Calu3 (cell line): Measurements from ENCODE around the gene MIEF1. TPM values are rescaled to one million over a fixed set of nuclear protein-coding genes. Genes with fewer than 3 reads are reported as not detected.

ENCODE experiments used
- BruUV-seq: library from RNA; stranded (reverse); fragments of 400-500 nt; replicated peaks from 2 replicates; lab custom pipeline; 2021; lab: Mats Ljungman, UMichigan
- CTCF ChIA-PET: fragments of 300-600 bp; sonication (Branson Sonifier 250); formaldehyde crosslinking; loops from one replicate; lab custom pipeline; 2022; ENCODE audit warnings: antibody characterized with exemption; lab: Charles Lee
- DNase-seq: peaks from one replicate; pipeline ENCODE4 v3.0.0; 2022
- H3K27ac Mint-ChIP-seq: one replicate; pipeline ENCODE4 v1.8.0; 2022; ENCODE audit warnings: mixed read lengths; ENCODE audit not compliant: unreplicated experiment
- H3K27me3 Mint-ChIP-seq: one replicate; pipeline ENCODE4 v1.8.0; 2022; ENCODE audit warnings: mixed read lengths; ENCODE audit not compliant: unreplicated experiment
- H3K36me3 Mint-ChIP-seq: one replicate; pipeline ENCODE4 v1.8.0; 2022; ENCODE audit warnings: mild to moderate bottlenecking, moderate library complexity, mixed read lengths; ENCODE audit not compliant: insufficient read depth, unreplicated experiment
- H3K4me1 Mint-ChIP-seq: one replicate; pipeline ENCODE4 v1.8.0; 2022; ENCODE audit warnings: mild to moderate bottlenecking, low read depth, mixed read lengths; ENCODE audit not compliant: unreplicated experiment
- H3K4me3 Mint-ChIP-seq: one replicate; pipeline ENCODE4 v1.8.0; 2022; ENCODE audit warnings: mild to moderate bottlenecking, low read depth, moderate library complexity, mixed read lengths; ENCODE audit not compliant: unreplicated experiment
- H3K9me3 Mint-ChIP-seq: one replicate; pipeline ENCODE4 v1.8.0; 2022; ENCODE audit warnings: low read depth, mixed read lengths; ENCODE audit not compliant: unreplicated experiment
- intact Hi-C: fragments of 100-400 bp; cut with micrococcal nuclease; formaldehyde crosslinking; loops from one replicate; pipeline ENCODE4 v1.10.0; 2022; ENCODE audit not compliant: unreplicated experiment
- total RNA-seq: library from RNA; stranded (reverse); gene quantifications from 2 replicates; pipeline ENCODE4 v1.2.3, GENCODE V29; 2022
- TF ChIP-seq, protein P1 (sequence below): fragments of 200-600 bp; IDR thresholded peaks from one replicate; pipeline ENCODE4 v1.8.0; 2022; ENCODE audit warnings: antibody characterized with exemption; ENCODE audit not compliant: unreplicated experiment

MIEF1 gene
- total RNA-seq, 1 experiment from 2014 or later: 39.2 TPM

GRCh38 chr22:39558254-39558727 is 56.2 kb downstream of the MIEF1 start:
- Mint-ChIP-seq H3K27ac (no peak overlapping the region), H3K9me3 (no peaks in the 10 kb centered on the region), H3K4me1 (peaks cover 10% of the 10 kb centered on the region), H3K27me3 (peaks cover 71% of the 10 kb centered on the region), H3K36me3 (no peaks in the 10 kb centered on the region), H3K4me3 (no peak overlapping the region)
- no peak for DNase-seq
- intact Hi-C loops: no loop called here
- CTCF ChIA-PET: no interaction called here
- no TSS peak for BruUV-seq
- TF ChIP-seq, protein P1, sequence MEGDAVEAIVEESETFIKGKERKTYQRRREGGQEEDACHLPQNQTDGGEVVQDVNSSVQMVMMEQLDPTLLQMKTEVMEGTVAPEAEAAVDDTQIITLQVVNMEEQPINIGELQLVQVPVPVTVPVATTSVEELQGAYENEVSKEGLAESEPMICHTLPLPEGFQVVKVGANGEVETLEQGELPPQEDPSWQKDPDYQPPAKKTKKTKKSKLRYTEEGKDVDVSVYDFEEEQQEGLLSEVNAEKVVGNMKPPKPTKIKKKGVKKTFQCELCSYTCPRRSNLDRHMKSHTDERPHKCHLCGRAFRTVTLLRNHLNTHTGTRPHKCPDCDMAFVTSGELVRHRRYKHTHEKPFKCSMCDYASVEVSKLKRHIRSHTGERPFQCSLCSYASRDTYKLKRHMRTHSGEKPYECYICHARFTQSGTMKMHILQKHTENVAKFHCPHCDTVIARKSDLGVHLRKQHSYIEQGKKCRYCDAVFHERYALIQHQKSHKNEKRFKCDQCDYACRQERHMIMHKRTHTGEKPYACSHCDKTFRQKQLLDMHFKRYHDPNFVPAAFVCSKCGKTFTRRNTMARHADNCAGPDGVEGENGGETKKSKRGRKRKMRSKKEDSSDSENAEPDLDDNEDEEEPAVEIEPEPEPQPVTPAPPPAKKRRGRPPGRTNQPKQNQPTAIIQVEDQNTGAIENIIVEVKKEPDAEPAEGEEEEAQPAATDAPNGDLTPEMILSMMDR: no peak

- BruUV-seq: no TSS peak
- Mint-ChIP-seq H3K27me3 (peaks cover 68% of the 10 kb centered on the region), H3K27ac (no peak overlapping the region), H3K4me3 (no peak overlapping the region), H3K9me3 (no peaks in the 10 kb centered on the region), H3K4me1 (peaks cover 10% of the 10 kb centered on the region), H3K36me3 (no peaks in the 10 kb centered on the region)
- TF ChIP-seq, protein P1: no peak
- intact Hi-C loops: no loop called here
- no peak for DNase-seq
- CTCF ChIA-PET: interaction anchor here (1.2 to 1.5 kb wide), 3 partner anchors 28 to 485 kb away, joined by 4 to 5 read pairs (median 4); no protein-coding TSS in a partner anchor
Observed at GRCh38 chr22:39558950-39559349, 56.9 kb downstream of the MIEF1 start.

DNA sequence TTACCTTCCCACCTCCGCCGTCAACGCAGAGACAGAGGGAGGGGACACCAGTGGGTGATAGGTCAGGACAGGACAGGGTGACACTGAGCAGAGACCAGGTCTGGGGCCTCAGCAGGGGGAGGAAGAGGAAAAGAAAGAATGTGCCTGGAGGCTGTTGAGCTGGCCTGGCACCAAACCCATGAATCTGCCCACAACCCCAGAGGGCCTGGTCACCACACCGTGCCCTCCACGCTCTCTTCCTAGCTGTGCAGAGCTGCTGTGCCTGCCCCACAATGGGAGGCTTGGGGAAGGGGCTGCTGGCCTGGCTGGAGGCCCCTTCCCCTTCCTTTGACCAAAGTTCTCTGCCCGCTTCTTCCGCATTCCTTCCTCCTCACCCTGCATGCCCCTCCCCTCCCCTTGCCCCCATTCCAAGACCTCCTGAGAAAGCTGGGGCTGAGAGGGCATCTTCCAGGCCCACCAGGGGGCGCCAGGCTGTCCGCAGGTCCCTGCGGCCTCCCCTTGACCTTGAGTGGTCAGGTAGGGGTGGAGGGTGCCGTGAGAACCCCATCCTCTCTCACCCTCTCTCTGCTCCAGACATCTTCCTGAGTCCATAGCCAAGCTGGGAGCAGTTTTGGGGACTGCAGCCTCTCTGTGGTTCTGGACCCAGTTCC is 57.5 kb downstream of the MIEF1 start:
- Mint-ChIP-seq H3K4me1 (peaks cover 10% of the 10 kb centered on the region), H3K27ac (no peak overlapping the region), H3K36me3 (no peaks in the 10 kb centered on the region), H3K27me3 (peaks cover 65% of the 10 kb centered on the region), H3K9me3 (no peaks in the 10 kb centered on the region), H3K4me3 (no peak overlapping the region)
- intact Hi-C loops: no loop called here
- peak; percentile 65 for DNase-seq
- TF ChIP-seq, protein P1: peak; percentile 78
- no TSS peak for BruUV-seq
- CTCF ChIA-PET: interaction anchor here (0.6 to 1.5 kb wide), 5 partner anchors 19 to 484 kb away, joined by 3 to 5 read pairs (median 4); no protein-coding TSS in a partner anchor

GRCh38 chr22:39560127-39560526 is 58.0 kb downstream of the MIEF1 start:
- intact Hi-C loops: no loop called here

More at GRCh38 chr22:39560127-39560526, 58.0 kb downstream of the MIEF1 start:
- TF ChIP-seq, protein P1: no peak
- BruUV-seq: no TSS peak
- no peak overlapping the region for H3K4me3 Mint-ChIP-seq
- peaks cover 10% of the 10 kb centered on the region for H3K4me1 Mint-ChIP-seq
- CTCF ChIA-PET: interaction anchor here (1.2 to 1.5 kb wide), 4 partner anchors 27 to 484 kb away, joined by 3 to 5 read pairs (median 4); no protein-coding TSS in a partner anchor
- no peak overlapping the region for H3K27ac Mint-ChIP-seq
- H3K27me3 Mint-ChIP-seq: peaks cover 60% of the 10 kb centered on the region
- H3K9me3 Mint-ChIP-seq: no peaks in the 10 kb centered on the region
- no peaks in the 10 kb centered on the region for H3K36me3 Mint-ChIP-seq
- no peak for DNase-seq
